Large intestine (tissue), 3 donors: ENCODE measurements around the gene SIK3. TPM values are rescaled to one million over a fixed set of nuclear protein-coding genes. Genes with fewer than 3 reads are reported as not detected.
"Not testable (repeated sequence)": the region's sequence is repeated elsewhere in the genome, so short reads cannot be mapped to it uniquely, and the experiment has no call there.

Experiments
- DNase-seq, 2 donors: peaks; one replicate each; pipeline versions ENCODE4 v3.0.0 to v3.0.0-alpha.2; 2013
- H3K27ac ChIP-seq: one replicate; pipeline ENCODE4 v1.5.1; 2013; ENCODE audit warnings: low read length
- H3K27me3 ChIP-seq: 2 replicates; pipeline ENCODE4 v1.6.1; 2013; ENCODE audit warnings: low read length; ENCODE audit not compliant: control insufficient read depth, insufficient read depth
- H3K36me3 ChIP-seq: 2 replicates; pipeline ENCODE4 v1.6.1; 2013; ENCODE audit warnings: low read length; ENCODE audit not compliant: control insufficient read depth, insufficient read depth
- H3K4me1 ChIP-seq: one replicate; pipeline ENCODE4 v1.6.1; 2013; ENCODE audit warnings: low read length; ENCODE audit not compliant: control insufficient read depth, insufficient read depth
- H3K4me3 ChIP-seq: one replicate; pipeline ENCODE4 v1.5.1; 2013; ENCODE audit warnings: low read length
- H3K9me3 ChIP-seq: one replicate; pipeline ENCODE4 v1.6.1; 2013; ENCODE audit warnings: mild to moderate bottlenecking, low read depth, low read length, moderate library complexity; ENCODE audit not compliant: control insufficient read depth
- WGBS: methylation state at CpG from one replicate; pipeline ENCODE4 v1.1.5; 2013; ENCODE audit warnings: low lambda C conversion rate; ENCODE audit not compliant: insufficient coverage; 5-methylcytosine and 5-hydroxymethylcytosine counted together
- polyA plus RNA-seq: library from polyadenylated mRNA; unstranded; fragments of 120-200 nt; gene quantifications from one replicate; pipeline ENCODE4 v1.2.1, GENCODE V29; 2013

SIK3 gene
- polyA plus RNA-seq, 1 donor: 34.6 TPM

GRCh38 chr11:116836632-116836991 lies 261.6 kb downstream of the SIK3 start:
- Histone ChIP-seq H3K4me1 (peaks cover 68% of the 10 kb centered on the region), H3K27me3 (no peaks in the 10 kb centered on the region), H3K4me3 (peak overlapping the region; percentile 74), H3K36me3 (peaks cover 10% of the 10 kb centered on the region), H3K27ac (peak overlapping the region; percentile 96), H3K9me3 (no peaks in the 10 kb centered on the region)
- no CpG with 5 or more reads among the region's 7 CpGs for WGBS
- peak in 1 of 2 donors; percentile 51 for DNase-seq

DNA sequence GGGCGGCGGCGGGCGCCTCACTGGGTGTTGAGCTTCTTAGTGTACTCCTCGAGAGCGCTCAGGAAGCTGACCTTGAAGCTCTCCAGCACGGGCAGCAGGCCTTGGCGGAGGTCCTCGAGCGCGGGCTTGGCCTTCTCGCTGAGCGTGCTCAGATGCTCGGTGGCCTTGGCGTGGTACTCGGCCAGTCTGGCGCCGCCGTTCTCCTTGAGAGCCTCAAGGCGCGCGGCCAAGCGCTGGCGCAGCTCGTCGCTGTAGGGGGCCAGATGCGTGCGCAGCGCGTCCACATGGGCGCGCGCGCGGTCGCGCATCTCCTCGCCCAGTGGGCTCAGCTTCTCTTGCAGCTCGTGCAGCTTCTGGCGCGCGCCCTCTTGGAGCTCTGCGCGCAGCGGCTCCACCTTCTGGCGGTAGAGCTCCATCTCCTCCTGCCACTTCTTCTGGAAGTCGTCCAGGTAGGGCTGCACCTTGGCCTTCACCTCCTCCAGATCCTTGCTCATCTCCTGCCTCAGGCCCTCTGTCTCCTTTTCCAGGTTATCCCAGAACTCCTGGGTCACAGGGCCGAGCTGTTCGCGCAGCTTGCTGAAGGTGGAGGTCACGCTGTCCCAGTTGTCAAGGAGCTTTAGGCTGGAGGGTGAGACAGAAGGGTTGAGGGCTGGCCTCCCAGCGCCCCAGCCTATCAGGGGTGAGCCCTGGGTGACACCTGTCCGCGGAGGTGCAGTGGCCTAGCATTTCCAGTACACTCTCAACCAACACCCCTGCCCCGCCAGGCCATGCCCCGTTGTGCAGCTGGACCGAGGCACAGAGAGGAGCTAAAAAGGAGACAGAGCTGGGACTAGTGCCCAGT lies 262.2 kb downstream of the SIK3 start:
- Histone ChIP-seq H3K36me3 (peaks cover 10% of the 10 kb centered on the region), H3K4me1 (peaks cover 64% of the 10 kb centered on the region), H3K9me3 (no peaks in the 10 kb centered on the region), H3K27ac (peak overlapping the region; percentile 96), H3K4me3 (peak overlapping the region; percentile 74), H3K27me3 (no peaks in the 10 kb centered on the region)
- peak; percentile 92 to 95 for DNase-seq
- 20% methylated on average over 1 of the region's 57 CpGs for WGBS

- no peaks in the 10 kb centered on the region for H3K9me3 ChIP-seq
- H3K27me3 ChIP-seq: no peaks in the 10 kb centered on the region
- peaks cover 10% of the 10 kb centered on the region for H3K36me3 ChIP-seq
- DNase-seq: no peak
- peaks cover 61% of the 10 kb centered on the region for H3K4me1 ChIP-seq
- H3K4me3 ChIP-seq: peak overlapping the region; percentile 74
- no CpG with 5 or more reads among the region's 28 CpGs for WGBS
- H3K27ac ChIP-seq: peak overlapping the region; percentile 96
Observed at GRCh38 chr11:116835042-116835772, 263.0 kb downstream of the SIK3 start.

GRCh38 chr11:116834535-116835041 lies 263.6 kb downstream of the SIK3 start:
- H3K4me3 ChIP-seq: peak overlapping the region; percentile 74
- H3K27me3 ChIP-seq, H3K36me3 ChIP-seq, DNase-seq, H3K9me3 ChIP-seq: not testable (repeated sequence)
- peak overlapping the region; percentile 96 for H3K27ac ChIP-seq
- H3K4me1 ChIP-seq: peaks cover 62% of the 10 kb centered on the region
- WGBS: no CpG with 5 or more reads among the region's 13 CpGs

GRCh38 chr11:116833816-116834534 lies 264.3 kb downstream of the SIK3 start:
- Histone ChIP-seq H3K27ac (peak overlapping the region; percentile 97), H3K27me3 (no peaks in the 10 kb centered on the region), H3K4me3 (no peak overlapping the region), H3K36me3 (peaks cover 10% of the 10 kb centered on the region), H3K4me1 (peaks cover 60% of the 10 kb centered on the region), H3K9me3 (no peaks in the 10 kb centered on the region)
- WGBS: no CpG with 5 or more reads among the region's 14 CpGs
- peak in 1 of 2 donors; percentile 71 for DNase-seq

GRCh38 chr11:116833491-116833815 lies 264.8 kb downstream of the SIK3 start:
- Histone ChIP-seq H3K4me3 (no peak overlapping the region), H3K4me1 (peaks cover 61% of the 10 kb centered on the region), H3K36me3 (peaks cover 10% of the 10 kb centered on the region), H3K27ac (peak overlapping the region; percentile 97), H3K27me3 (no peaks in the 10 kb centered on the region), H3K9me3 (no peaks in the 10 kb centered on the region)
- DNase-seq: no peak
- WGBS: 90% methylated on average over 2 of the region's 10 CpGs

- peak overlapping the region; percentile 97 for H3K27ac ChIP-seq
- DNase-seq: no peak
Observed at GRCh38 chr11:116832350-116833290, 265.6 kb downstream of the SIK3 start.

GRCh38 chr11:116831790-116832349 lies 266.4 kb downstream of the SIK3 start:
- peaks cover 62% of the 10 kb centered on the region for H3K4me1 ChIP-seq
- whole genome bisulfite sequencing: no CpG with 5 or more reads among the region's 7 CpGs
- H3K27ac ChIP-seq: peak overlapping the region; percentile 97
- no peak for DNase-seq
- H3K27me3 ChIP-seq: no peaks in the 10 kb centered on the region
- peak overlapping the region; percentile 21 for H3K4me3 ChIP-seq
- no peaks in the 10 kb centered on the region for H3K9me3 ChIP-seq
- peaks cover 10% of the 10 kb centered on the region for H3K36me3 ChIP-seq

More at GRCh38 chr11:116832350-116833290, 265.6 kb downstream of the SIK3 start:
- no CpG with 5 or more reads among the region's 13 CpGs for WGBS
- no peaks in the 10 kb centered on the region for H3K27me3 ChIP-seq
- peaks cover 10% of the 10 kb centered on the region for H3K36me3 ChIP-seq
- peaks cover 61% of the 10 kb centered on the region for H3K4me1 ChIP-seq
- H3K9me3 ChIP-seq: no peaks in the 10 kb centered on the region
- peak overlapping the region; percentile 21 for H3K4me3 ChIP-seq

DNA sequence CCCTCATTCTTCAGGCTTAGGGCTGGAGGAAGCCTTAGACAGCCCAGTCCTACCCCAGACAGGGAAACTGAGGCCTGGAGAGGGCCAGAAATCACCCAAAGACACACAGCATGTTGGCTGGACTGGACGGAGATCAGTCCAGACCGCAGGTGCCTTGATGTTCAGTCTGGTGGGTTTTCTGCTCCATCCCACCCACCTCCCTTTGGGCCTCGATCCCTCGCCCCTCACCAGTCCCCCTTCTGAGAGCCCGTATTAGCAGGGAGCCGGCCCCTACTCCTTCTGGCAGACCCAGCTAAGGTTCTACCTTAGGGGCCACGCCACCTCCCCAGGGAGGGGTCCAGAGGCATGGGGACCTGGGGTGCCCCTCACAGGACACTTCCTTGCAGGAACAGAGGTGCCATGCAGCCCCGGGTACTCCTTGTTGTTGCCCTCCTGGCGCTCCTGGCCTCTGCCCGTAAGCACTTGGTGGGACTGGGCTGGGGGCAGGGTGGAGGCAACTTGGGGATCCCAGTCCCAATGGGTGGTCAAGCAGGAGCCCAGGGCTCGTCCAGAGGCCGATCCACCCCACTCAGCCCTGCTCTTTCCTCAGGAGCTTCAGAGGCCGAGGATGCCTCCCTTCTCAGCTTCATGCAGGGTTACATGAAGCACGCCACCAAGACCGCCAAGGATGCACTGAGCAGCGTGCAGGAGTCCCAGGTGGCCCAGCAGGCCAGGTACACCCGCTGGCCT lies 267.9 kb downstream of the SIK3 start:
- peak overlapping the region; percentile 97 for H3K27ac ChIP-seq
- no peaks in the 10 kb centered on the region for H3K27me3 ChIP-seq
- no peak for DNase-seq
- H3K4me1 ChIP-seq: peaks cover 67% of the 10 kb centered on the region
- WGBS: no CpG with 5 or more reads among the region's 17 CpGs
- H3K9me3 ChIP-seq: no peaks in the 10 kb centered on the region
- H3K36me3 ChIP-seq: peaks cover 8% of the 10 kb centered on the region
- H3K4me3 ChIP-seq: peak overlapping the region; percentile 58
